Fibroblast of villous mesenchyme (primary cell): ENCODE measurements around the gene P2RY14. TPM values are rescaled to one million over a fixed set of nuclear protein-coding genes. Genes with fewer than 3 reads are reported as not detected.
"Not testable (repeated sequence)": the region's sequence is repeated elsewhere in the genome, so short reads cannot be mapped to it uniquely, and the experiment has no call there.

ENCODE experiments used
- DNase-seq: peaks from one replicate; pipeline ENCODE4 v3.0.0-alpha.2; 2010; ENCODE audit warnings: low read depth
- H3K4me3 ChIP-seq: 2 replicates; pipeline ENCODE4 v1.5.1; 2011; ENCODE audit warnings: low read depth, mild to moderate bottlenecking, low read length
- CTCF ChIP-seq: IDR thresholded peaks from 2 replicates; pipeline ENCODE4 v1.5.1; 2012; ENCODE audit warnings: low read depth, mild to moderate bottlenecking, low read length; ENCODE audit not compliant: insufficient read depth
- total RNA-seq: library from RNA; depleted of rRNA; stranded (reverse); fragments of >200 nt; gene quantifications from 2 replicates; pipeline ENCODE4 v1.2.3, GENCODE V29; 2012

Gene P2RY14
- total RNA-seq, 1 donor = not detected

GRCh38 chr3:151178208-151178845 is 100.0 kb downstream of the P2RY14 start:
- no peak for DNase-seq
- TF ChIP-seq CTCF = no peak
- H3K4me3 ChIP-seq = no peak overlapping the region

GRCh38 chr3:151175952-151176351 is 102.4 kb downstream of the P2RY14 start:
- H3K4me3 ChIP-seq = no peak overlapping the region
- TF ChIP-seq CTCF = no peak
- DNase-seq = no peak

DNA sequence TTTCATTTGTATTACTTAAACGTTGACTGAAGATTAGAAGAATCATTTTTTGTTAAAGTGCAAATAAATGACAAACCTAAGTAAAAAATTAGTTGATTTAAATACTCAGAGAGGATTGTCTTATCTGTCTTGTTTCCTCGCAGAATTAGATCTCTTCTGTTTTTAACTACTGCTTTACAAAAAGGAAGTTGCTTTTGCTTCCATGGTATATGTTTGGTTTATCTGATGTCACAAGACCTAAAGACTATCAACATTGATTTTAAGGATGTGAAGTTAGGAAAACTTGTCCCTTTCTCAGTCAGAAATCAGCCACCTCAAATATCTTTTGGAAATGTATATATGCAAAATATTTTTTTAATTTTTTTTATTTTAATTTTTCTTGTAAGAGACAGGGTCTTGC is 104.0 kb downstream of the P2RY14 start:
- TF ChIP-seq CTCF = no peak
- H3K4me3 ChIP-seq = no peak overlapping the region
- DNase-seq = no peak

GRCh38 chr3:151171145-151171757 is 107.1 kb downstream of the P2RY14 start:
- H3K4me3 ChIP-seq = no peak overlapping the region
- TF ChIP-seq CTCF = no peak
- no peak for DNase-seq

GRCh38 chr3:151169948-151170679 is 108.2 kb downstream of the P2RY14 start:
- not testable (repeated sequence) for DNase-seq, H3K4me3 ChIP-seq

DNA sequence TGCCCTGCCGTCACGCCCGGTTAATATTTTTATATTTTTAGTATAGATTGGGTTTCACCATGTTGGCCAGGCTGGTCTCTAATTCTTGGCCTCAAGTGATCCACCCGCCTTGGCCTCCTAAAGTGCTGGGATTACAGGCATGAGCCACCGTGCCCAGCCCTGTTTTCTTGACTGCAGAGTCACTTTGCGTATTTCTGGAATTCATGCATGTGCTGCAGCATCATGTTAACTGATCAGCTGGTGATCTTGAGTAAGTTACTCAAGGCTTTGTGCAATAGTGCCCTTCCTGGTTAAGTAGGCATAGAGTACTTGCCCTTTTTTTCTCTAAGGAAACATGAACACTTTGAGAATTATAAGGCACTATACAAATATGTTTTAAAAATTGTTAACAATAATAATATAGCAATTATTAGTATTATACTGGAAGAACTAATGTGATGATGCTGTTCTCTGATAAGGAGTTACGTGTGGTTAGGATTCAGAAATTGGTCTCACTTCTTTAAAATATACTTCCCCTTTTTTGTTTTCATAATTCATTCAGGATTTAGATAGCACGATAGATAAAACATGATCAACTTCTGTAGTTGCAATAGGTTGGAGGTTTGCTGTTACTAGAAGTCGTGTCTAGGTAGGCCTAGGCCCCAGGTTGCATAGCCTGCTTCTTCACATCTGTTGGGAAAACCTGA is 108.9 kb downstream of the P2RY14 start:
- no peak for TF ChIP-seq CTCF
- DNase-seq = no peak
- no peak overlapping the region for H3K4me3 ChIP-seq
